GM12873 (cell line): ENCODE data around the gene ANKS1B.

Experiments used
- CTCF ChIP-seq: IDR thresholded peaks from 2 replicates; pipeline ENCODE4 v1.5.1; 2012; ENCODE audit warnings: low read depth, mild to moderate bottlenecking, moderate library complexity, low read length, control low read depth; ENCODE audit not compliant: insufficient read depth; ENCODE audit errors: missing control alignments

Gene ANKS1B

DNA sequence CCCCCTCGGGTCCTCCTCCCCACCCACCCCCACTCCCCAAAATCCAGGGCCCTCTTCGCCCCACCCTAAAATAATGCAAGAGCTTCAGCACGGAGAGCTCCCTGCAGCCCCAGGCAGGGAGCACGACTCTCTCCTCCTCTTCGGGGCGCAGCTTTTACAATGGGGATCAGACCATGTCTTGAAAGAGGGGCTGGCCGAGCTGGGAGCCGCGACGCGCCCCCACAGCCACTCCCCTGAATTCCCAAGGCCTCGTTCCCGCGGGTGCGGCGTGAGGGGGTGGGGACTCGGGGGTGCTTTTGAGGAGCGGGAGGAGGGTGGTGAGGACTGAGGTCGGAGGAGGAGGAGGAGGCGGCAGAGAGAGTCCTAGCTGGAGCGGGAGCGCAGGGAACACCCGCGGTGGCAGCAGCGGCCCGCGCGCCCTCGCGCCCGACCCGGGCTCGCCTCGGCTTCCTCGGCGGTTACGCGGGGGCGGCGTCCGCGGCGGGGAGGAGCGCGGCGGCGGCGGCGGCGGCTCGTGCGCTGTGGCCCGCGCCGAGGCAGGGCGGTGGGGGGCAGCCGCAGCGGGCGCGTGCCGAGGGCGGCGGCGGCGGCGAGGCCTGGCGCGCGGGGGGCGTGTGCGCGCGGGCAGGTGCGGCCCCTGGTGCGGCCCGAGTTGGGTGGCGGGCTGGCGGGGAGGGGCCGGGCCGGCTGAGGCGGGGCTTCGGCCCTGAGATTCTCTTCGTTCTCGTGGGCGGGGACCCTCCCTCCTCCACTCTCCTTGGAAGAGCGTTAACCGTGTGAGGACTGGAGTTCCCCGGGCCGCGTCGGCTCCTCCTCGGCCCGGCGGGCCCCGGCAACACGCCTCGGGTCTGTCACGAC, at the start of gene ANKS1B:
Gene ANKS1B (minus strand): TSS at position 666 of the 858 bp plus-strand sequence. CDS start 699 bp downstream, outside the sequence.
- TF ChIP-seq CTCF, result no peak

- TF ChIP-seq CTCF, result no peak
These were observed 47.1 kb upstream of the ANKS1B start for GRCh38 chr12:100031836-100032235.

- TF ChIP-seq CTCF, result no peak
These were observed 42.9 kb upstream of the ANKS1B start for GRCh38 chr12:100027671-100028070.

DNA sequence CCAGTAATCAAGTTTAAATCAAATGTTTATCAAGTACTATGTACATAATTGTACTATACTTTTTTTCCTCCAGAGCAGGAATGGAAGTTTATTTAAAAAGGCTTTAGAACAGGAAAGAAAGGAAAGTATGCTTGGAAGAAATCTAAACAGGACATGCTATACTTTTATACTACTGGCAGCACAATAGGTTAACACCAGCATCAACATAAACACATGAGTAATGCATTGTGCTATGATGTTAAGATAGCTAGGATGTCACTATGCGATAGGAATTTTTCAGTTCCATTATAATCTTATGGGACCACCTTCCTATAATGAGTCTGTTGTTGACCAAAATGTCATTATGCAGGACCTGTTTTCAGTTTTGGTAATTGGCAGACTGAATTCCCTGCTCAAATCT, 41.5 kb upstream of the ANKS1B start:
- TF ChIP-seq CTCF, result no peak

DNA sequence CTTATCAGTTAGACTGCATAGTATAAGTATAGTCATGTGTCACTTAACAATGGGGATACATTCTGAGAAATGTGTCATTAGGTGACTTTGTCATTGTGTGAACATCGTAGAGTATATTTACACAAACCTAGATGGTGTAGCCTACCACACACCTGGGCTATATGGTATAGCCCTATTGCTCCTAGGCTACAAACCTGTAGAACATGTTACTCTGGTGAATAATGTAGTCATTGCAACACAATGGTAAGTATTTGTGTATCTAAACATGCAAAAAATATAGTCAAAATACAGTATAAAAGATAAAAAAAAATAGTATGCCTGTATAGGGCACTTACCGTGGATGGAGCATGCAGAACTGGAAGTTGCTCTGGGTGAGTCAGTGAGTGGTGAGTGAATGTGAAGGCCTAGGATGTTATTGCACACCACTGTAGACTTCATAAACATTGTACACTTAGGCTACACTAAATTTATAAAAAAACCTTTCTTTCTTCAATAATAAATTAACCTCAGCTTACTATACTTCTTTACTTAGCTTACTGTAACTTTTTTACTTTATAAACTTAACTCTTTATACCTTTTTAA, 40.3 kb upstream of the ANKS1B start:
- TF ChIP-seq CTCF, result no peak

- TF ChIP-seq CTCF, result no peak
These were observed 35.6 kb upstream of the ANKS1B start for GRCh38 chr12:100020370-100020769.

DNA sequence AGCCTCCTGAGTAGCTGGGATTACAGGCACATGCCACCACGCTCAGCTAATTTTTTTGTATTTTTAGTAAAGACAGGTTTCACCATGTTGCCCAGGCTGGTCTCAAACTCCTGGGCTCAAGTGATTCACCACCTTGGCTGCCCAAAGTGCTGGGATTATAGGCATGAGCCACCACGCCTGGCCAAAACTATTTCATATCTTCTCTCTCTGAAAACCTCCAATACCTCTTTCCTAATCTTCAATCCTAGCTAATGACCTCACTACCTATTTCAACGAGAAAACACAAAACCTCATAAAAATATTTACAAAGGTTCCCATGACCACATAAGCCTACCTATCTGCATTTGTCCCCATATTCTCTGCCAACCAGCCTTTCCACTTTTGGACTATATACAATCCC, 32.3 kb upstream of the ANKS1B start:
- no peak for TF ChIP-seq CTCF
